ENCODE measurements around the gene KIF2C.

DNA sequence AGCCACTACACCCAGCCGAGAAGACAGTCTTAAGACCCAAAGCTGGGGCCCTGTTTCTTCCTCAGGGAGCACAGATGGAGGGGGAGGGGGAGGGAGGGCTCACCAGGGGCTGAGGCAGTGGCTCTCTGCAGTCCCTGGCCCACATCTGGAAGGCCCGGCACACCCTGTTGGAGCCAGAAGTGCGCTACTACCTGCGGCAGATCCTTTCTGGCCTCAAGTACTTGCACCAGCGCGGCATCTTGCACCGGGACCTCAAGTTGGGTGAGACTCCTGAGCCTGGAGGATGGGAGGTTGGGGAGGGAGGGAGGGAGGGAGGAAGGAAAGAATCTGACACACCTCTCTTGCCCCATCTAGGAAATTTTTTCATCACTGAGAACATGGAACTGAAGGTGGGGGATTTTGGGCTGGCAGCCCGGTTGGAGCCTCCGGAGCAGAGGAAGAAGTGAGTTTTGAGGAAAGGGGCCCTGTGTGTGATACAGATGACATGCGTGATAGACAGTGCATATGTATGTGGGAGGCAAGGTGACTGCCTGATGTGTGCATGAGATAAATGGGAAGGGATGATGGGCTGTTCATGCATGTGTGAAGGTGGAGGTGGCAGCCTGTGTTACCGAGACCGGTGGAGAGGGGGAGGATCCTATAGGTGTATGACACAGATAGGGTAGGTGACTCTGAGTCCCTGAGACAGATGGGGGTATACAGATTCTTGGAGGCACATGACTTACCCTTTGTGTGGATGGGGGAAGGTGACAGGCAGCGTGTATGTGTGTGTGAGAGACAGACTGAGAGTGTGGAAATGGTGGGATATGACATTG, 62.1 kb downstream of the KIF2C start:
- TF ChIP-seq EZH2 (IDR thresholded peaks at IDR 0.05): no peak
- no peak for TF ChIP-seq POLR2AphosphoS5 (IDR thresholded peaks at IDR 0.05; ENCODE audit: borderline replicate concordance, low read depth, low read length)
- TF ChIP-seq FOXP2 (optimal IDR thresholded peaks at IDR 0.05; ENCODE audit: control extremely low read depth, extremely low read length, insufficient read depth): no peak

Data from SK-N-MC (cell line).